Muscle of arm (tissue), 12 donors: Measurements from ENCODE around the gene S100A10. TPM values are rescaled to one million over a fixed set of nuclear protein-coding genes. Genes with fewer than 3 reads are reported as not detected.

Experiments
- DNase-seq: peaks from one replicate; pipeline ENCODE4 v3.0.0-alpha.2; 2013
- polyA plus RNA-seq, 12 donors: library from polyadenylated mRNA; unstranded; fragments of 120-200 nt; gene quantifications; one replicate each; pipeline ENCODE4 v1.2.1, GENCODE V29; 2013; ENCODE audit not compliant: insufficient read length in 12 of 12

S100A10 gene
- polyA plus RNA-seq, 12 donors = 174 to 624 (median 240) TPM; not detected in 1

DNA sequence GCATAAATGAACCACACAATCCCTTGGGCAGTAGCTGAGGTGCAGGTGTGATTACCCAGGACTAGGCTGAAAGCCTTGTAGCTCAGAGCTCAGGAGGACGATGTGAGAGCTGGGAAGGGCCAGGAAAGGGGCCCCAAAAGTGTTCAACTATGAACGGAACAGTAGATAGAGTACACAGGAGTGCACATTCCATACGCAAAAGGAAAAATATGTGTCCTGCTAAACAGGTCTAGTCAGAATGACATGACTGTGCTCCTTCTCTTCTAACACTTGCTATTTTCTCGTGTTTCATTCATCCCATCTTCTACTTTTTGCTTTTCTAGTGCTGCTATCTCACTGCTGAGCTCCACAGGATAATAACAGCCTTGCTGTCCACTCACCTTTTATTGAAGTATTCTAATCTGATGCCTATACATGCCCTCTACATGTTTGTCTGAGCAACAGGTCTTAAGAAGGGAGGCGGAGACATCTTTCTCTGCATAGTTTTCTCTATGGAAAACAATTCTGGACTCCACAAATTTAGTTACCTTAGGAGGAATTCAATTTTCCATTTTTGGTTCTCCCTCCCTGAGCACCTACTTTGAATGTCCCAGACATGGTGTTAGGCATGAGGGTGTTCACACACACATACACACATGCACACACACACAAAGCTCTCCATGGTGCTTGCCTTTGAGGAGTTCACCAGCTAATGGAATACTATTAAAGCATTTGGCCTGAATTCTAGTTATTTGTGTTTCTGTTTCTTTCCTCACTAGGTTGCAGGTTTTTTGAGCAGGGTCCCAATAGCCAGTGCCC, 3.4 kb downstream of the S100A10 start:
- no peak for DNase-seq

DNA sequence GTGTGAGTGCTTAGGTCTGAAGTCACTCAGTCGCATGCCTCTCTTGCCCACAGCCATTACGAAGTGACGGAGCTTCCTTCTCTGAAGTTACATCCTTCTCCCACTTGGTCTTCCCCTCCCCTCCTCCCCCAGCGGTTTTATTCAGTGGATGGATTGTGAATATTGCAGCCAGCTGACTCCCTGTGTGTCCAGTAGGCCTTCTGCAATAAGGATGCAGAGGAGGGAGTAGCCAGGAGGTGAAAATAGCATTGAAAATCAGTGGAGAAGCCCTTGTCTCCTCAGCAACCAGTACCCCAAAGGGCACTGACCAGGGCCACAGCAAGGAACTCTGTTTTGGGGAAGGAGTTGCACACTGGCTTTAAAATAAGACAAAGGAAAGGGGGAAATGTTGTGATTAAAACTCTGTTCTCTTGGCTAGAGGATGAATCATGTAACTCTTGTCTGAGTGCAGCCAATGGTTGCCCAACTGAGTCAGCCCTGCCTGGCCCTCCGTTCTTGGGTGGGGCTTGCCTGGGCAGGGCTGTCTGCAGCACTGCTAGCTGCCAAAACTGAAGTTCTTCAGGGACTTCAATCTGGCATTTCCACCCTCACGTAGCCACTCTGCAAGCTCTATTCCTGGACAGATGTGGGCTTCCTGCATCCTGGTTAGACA, 4.3 kb downstream of the S100A10 start:
- no peak for DNase-seq

DNA sequence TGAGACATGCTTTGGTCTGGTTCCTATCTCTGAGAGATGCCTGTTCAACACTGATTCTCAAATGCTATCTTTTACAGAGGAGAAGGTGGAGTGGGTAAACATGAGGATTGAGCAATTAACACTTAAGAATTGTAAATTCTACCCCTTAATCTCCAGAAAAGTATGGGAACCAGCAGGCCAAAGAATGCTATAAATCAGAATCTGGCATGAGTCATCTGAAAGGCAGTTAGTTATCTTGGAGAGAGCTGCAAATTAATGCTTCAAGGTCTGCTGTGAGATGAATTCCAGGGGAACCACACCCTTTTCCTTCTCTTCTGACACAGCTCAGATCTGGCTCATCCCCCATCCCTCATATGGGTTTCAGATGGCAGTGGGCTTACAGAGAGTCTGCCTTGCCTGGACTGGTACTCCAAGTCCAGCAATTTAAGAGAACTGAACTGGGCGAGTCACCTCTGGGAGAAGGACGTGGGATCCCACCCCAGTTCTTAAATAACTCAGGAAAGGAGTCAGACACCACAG, 5.2 kb downstream of the S100A10 start:
- no peak for DNase-seq

DNA sequence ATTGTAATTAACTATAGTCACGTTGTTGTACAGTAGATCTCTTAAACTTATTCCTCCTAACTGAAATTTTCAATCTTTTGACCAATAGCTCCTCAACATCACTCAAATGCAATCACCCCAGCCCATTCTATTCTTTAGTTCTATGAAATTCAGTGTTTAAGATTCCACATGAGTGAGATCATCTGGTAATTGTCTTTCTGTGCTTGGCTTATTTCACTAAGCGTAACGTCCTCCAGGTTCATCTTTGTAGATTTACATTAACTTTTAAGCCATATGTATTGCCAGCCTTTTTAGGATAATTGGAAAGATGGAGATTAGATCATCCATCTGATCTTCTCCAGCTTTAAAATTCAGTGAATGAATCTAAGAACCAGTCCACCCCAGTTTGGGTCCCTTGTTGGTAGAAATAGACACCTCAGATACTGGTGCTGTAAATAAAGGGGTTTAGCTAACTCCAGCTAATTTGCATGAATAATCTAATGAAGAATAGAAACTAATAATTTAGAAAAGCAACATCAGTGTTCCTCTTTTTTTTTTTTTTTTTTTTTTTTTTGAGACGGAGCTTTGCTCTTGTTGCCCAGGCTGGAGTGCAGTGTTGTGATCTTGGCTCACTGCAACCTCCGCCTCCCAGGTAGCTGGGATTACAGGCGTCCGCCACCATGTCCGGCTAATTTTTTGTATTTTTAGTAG, 7.0 kb downstream of the S100A10 start:
- DNase-seq = no peak

DNA sequence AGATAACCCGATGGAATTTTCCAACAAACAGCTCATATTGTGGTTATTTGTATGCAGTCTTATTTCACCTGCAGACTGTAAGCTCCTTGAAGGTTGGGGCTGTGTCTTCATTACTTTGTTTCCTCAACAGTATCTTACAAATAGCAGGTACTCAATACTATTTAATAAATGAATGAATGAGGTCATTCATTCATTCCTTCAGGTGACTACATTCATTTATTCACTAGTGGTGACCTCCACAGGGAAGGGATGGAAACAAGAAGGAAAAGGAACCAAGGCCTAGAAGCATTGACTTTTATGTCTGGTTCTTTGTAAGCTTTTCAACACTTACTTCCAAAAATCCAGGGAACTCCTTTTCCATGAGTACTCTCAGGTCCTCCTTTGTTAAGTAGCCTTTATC, 7.9 kb downstream of the S100A10 start:
- no peak for DNase-seq

DNA sequence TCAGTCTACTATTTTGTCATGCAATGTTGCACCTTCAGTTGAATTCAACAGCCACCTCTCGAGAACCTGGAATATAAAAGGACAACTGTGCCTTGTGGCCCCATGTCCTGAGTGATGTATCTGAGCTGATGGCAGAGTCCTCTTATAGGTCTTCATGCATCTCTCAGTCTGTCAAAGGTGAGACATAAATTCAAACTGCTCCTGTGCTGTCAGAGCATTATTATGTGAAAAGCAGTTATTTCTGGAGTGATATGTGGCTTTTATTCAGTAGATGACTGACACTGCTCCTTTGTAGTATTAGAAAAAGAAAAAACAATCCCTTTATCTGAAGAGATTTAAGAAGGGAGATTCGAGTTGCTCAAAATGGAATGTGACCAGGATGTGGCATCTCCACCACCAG, 8.4 kb downstream of the S100A10 start:
- DNase-seq = no peak

DNA sequence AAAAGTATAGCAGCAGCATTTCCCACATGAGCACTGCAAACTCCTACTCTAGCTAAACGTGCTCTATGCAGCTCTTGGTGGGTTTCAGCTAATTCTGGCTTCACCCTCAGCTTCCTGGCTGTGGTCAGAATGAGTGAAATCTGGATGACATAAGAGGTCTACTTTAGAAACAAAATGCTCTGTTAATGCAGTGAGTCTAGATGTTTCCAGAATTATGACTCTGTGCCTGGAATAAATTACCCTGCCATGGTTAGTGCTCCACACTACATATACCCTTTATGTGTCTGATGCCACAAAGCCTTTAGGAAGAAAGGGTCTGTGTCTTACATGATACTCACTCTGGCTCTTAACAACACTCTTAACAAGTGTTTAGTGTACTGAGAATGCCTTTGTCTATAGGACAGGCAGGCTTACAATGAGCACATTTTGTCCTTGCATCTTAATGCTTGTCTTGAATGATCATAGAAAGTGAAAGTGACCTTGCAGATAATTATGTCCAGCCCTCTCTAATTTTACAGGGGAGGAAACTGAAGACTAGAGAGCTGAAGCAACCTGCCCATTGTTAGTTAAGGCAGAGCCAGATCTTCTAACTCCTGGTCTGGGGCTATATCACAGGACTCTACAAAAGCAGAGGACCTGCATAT, 9.2 kb downstream of the S100A10 start:
- no peak for DNase-seq

DNA sequence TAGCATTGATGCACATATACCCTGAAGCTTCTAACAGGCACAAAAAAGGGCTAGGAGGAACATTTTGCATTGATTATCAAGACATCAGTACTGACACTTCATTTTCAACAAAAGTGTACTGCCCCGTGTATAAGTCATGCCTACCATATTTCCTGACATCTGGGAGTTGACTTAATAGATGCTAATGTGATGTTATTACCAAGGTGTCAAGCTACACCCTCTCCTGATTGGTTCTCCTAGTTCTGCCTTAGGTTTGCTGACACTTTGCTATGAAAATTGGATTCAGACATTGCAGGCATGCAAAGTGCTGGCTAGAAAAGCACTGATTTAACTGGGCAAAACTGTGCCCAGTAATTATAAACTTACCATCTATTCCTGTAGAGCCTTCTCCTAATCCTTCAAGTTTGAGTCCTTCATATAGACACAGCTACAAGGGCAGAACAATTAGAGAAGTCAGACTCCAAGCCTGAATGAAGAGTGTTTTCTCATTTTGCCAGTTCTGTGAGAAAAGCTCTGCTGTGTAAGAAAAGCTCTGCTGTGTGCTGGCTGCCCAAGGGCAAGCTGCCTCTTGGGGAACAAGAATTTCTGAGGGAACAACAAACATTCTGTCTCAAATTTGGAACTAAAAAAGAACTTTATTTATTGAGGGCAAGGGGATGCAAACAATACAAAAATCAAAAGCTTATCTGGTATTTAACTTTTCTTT, 11.2 kb downstream of the S100A10 start:
- DNase-seq = no peak

DNA sequence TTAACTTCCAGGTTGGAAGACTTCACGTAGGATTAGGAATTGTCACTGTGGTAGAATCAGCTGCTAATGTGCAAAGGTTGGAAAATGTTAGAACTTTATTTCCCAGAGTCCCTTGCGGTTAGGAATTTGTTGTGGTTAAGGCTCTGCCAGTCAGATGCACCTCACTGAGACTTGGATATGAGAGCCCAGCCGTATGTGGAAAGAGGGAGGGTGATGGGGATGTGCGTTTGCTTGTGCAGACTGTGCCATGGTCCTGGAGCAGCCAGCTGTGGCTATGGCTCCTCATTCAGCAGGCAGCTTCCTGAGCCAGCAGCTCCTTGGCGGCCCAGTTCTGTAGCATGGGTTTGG, 12.5 kb downstream of the S100A10 start:
- no peak for DNase-seq

DNA sequence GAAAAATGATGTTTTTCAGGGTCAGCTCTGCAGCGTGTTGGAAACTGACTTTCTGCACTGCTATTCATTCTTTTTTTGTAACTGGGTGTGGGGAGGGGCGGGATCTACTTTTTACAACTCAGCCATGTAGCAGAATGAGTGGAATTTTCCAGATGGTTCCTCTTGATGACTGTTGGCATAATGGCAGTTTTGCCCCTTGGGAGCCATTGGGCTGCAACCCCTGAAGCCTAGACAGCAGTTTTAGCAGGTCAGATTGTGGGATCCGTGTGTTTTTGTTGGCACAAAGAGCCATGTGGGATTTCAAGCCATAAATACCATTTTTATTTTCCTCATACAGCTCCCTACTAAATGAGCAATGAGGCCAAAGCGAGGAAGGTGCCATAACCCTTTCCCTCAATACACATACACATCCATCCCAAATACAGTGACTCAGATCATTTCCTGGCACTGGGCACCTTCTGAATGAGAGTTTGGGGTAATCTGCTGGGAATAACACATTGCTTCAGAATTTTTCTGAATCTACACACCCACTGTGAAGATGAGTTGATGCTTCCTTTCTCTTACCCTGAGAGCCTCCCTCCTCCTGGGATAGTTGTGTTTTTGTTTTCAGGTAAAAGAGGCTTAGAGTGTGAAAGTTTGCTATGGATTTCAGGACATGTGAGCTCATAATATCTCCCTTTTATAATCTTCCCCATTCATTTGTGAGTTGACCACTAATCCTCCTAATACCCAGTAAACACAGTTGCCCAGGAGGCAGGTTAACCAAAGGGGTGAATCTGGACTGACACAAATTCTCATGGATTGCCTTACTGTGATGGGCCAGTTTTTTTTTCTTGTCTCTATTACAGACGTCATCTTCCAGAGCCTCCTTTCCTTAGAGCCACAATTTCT, 13.1 kb downstream of the S100A10 start:
- DNase-seq = no peak

DNA sequence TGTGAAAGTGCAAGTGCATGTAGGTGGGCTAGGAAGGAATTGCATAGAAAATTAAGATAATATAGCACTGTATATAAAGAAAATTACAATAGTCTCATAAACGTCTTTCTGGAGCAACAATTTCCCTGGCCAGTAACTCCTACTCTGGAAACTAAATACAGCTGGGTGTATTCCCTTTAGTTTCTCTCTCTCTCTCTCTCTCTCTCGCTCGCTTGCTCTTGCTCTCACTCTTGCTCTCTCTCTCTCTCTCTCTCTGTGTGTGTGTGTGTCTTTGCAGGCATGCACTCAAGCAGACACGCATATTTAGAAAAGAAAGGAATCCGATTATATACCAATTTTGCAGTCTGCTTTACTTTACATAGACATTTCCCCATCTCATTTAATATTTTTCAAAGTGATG, 14.7 kb downstream of the S100A10 start:
- no peak for DNase-seq

DNA sequence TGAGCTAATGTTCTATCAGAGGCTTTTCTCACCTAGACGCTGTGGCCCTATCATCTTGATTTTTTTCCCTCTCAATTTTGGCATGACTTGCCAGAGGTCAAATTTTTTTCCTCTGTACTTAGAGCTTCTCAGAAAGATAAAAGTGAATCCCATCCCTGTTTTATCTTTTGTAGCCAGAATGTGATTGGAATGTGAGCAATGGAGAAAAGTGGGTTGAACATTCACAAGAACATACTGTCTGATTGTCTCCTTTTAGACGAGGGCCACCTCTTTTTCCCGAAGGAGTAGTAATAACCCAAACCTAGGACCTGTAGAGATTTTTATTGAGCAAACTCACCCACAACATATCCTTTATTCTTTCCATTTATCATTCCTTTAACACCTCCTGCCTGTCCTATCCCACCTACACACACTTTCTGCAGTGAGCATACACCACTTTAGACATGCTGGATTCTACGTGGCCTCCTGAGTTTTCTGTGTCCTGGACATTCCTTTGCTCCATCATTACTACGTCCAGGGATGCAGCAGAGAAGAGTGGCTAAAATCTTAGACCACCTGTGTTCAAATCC, 15.9 kb downstream of the S100A10 start:
- no peak for DNase-seq

DNA sequence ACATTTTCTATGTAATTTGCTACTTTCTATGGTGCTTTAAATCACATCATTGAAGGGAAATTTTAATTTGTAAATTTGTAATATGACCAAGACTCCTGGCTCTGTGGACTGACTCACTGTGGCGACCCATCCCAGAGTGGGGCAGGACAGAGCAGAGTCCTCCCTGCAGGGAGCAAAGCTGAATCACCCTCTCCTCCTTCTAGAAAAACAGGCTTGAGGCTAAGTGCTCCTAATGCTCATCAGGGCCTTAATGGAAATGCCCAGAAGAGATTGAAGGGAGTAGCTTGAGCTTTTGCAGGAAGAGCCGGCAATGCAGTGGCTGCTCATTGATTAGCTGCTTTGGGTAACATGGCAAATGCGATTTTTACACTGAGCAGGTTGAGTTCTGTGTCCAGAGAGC, 16.8 kb downstream of the S100A10 start:
- DNase-seq = no peak

DNA sequence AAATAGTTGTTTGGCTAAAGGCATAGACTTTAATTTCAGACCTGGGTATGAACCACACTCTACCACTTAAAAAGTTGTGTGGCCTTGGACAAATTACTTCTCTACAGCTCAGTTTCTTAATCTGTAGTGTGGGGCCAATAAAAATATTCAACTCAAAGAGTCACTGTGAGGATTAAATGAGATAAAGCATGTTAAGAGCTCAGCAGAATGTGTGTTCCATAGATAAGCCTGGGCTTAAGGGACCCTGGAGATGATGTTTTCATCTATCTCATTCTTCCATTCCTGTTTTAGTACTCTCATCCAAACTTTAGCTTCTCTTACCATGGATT, 17.7 kb downstream of the S100A10 start:
- no peak for DNase-seq

DNA sequence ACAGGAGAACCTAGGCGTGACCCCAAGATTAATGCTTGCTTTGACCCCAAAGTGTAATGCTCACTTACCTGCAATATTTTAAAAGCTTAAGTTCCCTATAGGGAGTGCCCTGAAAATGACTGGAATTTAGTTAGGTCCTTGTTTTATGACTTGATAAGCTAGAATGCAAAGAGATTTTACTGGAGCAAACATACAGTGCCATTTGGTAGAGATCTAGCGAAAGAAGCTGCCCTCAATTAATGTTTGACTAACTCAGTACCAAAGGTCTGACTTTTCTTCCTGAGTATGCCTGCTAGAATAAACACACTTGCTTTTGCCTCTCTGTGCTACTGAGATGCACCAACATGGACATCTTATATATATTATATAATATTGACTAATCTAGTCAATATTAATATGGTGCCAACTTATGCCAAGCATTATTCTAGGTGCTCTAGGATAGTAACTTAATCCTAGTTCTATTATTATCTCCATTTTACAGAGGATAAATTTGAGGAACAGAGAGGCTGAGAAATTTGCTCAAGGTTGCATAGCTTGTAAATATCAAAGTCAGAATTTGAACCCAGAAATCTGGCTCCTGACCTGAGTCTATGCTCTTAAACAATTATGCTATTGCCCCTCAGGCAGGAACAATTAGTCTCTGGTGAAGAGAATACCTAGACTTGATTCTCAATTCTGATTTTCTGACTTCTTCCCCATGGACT, 18.2 kb downstream of the S100A10 start:
- no peak for DNase-seq

DNA sequence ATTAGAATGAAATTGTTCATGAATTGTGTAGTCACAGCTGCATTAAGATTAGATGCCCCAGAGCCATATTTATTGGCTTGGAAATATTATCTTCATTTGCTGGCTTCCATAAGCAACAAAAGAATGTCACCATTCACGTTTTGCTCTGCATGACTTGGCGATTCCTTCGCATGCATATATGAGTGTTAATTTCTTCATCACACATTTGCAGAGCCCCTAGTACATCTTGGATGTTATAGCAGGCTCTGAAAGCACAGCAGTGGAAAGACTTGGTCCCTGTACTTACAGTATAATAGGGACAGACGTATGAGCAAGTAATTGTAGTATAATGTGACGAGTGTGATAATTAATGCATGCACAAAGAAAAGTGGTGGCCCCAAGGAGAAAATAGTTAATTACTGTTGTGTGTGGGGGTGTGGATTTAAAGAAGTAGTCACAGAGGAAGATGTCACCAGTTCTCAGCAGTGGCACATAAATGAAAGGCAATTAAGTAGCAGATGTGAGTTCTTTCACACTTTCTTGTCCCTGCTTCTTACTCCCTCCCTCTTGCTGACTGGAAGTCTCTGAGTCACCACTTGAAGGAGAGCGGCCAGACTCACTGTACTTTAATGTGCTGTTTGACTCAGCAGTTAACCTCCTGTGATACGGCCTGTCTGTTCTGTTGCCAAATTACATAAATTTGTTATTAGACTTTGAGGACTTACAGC, 21.0 kb downstream of the S100A10 start:
- no peak for DNase-seq

DNA sequence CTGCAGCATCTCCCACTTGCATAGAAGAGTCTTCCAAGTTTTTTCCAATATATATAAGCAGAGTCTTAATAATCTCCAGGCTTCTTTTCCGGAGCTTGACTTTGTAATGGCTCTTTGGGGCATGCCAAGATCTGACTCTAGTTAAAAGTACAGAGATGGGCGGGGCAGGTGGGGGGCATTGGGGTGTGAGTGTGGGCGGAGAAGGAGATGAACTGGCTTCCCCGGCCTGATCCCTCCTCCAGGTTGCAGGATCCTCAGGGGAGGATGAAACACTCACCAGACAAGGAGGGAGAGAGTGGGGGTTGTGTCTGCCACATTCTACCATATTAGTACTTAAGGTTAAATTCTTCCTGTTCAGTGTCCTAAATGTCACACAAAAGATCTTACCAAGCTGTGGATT, 23.0 kb downstream of the S100A10 start:
- no peak for DNase-seq

DNA sequence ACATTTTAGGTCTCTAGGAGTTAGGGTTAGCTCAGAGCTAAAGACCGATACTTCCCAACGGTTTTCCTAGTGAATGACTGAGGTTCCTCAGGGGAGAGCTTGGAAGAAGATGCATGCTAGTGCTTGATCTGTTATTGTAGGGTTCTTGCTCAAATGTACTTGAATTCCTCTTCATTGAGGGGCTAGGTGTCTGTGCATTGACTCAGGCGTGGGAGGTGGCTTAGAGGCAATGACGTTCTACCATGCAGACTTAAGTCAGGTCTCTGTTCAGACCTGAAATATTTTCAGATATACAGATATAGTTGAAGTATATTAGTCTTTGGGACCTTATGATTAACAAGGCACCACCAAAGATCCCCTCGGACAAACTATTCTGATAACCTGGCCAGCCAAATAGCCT, 23.5 kb downstream of the S100A10 start:
- no peak for DNase-seq

DNA sequence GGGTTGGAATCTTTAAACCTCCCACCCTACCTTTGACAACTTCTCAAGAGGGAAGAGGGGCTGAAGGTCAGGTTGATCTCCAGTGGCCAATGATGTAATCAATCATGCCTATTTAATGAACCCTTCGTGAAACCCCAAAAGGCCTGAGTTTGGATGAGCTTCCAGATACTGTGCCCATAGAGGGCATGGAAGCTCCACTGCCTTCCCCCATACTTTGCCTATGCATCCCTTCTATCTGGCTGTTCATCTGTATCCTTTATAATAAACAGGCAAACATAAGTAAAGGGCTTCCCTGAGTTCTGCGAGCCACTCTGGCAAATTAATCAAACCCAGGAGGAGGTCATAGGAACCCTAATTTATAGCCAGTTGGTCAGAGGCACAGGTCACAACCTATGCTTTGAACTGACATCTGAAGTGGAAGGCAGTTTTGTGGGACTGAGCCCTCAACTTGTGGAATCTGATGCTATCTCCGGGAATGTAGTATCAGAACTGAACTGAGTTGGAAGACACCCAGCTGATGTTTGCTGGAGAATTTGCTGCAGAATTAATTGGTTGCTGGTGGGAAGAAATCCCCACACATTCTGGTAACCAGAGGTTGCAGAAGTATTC, 24.8 kb downstream of the S100A10 start:
- DNase-seq = no peak
